T-helper 2 cell treated with Interferon-gamma antibody and Interleukin-4, amounts not matched to agents 5 μg/mL and 100 μg/mL, for 36 hours (primary cell): Measurements from ENCODE around the gene CCDC184.
"Not testable (repeated sequence)": the region's sequence is repeated elsewhere in the genome, so short reads cannot be mapped to it uniquely, and the experiment has no call there.

ENCODE experiments used
- DNase-seq: peaks from one replicate; pipeline ENCODE4 v3.0.0; 2021; ENCODE audit warnings: low spot score
- H3K27ac Mint-ChIP-seq: one replicate; pipeline ENCODE4 v1.8.0; 2021; ENCODE audit warnings: mild to moderate bottlenecking, mixed read lengths
- H3K27me3 Mint-ChIP-seq: one replicate; pipeline ENCODE4 v1.8.0; 2021; ENCODE audit warnings: low read depth, mixed read lengths
- H3K36me3 Mint-ChIP-seq: one replicate; pipeline ENCODE4 v1.8.0; 2021; ENCODE audit warnings: low read depth, mixed read lengths
- H3K4me1 Mint-ChIP-seq: one replicate; pipeline ENCODE4 v1.8.0; 2021; ENCODE audit warnings: low read depth, mixed read lengths
- H3K4me3 Mint-ChIP-seq: one replicate; pipeline ENCODE4 v1.8.0; 2022; ENCODE audit warnings: mild to moderate bottlenecking, moderate library complexity, mixed read lengths
- H3K9me3 Mint-ChIP-seq: one replicate; pipeline ENCODE4 v1.8.0; 2021; ENCODE audit warnings: mixed read lengths

CCDC184 gene

DNA sequence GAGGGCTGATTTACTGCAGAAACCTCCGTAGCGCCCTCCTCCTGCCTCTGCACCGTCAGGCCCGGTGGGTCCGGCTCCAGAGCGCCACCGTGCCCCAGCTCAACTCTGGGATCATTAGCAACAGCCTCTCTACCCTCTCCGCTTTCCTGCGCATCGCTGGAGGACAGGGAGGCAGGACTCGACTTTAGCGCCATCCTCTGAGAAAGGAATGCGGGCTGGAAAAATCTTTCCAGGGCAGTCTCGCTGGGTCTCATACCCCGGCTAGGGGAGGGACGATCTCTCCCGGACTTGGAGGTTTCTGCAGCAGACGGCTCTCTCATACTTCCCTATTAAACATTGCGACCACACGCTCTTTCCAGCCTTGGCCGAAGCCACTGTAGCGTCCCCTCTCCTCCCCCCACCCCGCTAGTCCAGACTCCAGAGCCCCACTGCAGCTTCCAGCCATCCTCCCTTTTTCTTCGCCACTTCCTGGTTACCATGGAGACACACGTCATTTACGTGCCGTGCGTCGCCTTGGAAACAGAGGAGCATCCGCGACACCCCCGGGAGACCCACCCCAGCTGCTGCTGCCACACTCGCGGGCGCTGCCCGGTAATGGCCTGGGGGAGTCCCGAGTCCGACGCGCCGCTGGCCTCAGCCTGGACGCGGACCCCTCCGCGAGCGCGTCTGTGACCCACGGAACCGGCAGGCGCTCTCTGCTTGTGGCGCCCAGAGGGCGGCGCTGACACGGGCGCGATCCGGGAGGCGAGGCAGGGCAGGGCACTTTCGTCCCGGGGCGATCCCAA lies at the start of gene CCDC184:
Gene CCDC184, plus strand, starts transcription at position 554 of the 785 bp plus-strand sequence. CDS start 479 bp downstream, outside the sequence.
- DNase-seq, result peak; percentile 67
- H3K9me3 Mint-ChIP-seq, result no peaks in the 10 kb centered on the region
- H3K27ac Mint-ChIP-seq, result peak within 1 kb of the TSS; percentile 65
- H3K4me3 Mint-ChIP-seq, result peak within 1 kb of the TSS; percentile 91
- peaks cover 62% of the 10 kb centered on the region for H3K27me3 Mint-ChIP-seq
- no peaks in the 10 kb centered on the region for H3K36me3 Mint-ChIP-seq
- H3K4me1 Mint-ChIP-seq, result peaks cover 12% of the 10 kb centered on the region

DNA sequence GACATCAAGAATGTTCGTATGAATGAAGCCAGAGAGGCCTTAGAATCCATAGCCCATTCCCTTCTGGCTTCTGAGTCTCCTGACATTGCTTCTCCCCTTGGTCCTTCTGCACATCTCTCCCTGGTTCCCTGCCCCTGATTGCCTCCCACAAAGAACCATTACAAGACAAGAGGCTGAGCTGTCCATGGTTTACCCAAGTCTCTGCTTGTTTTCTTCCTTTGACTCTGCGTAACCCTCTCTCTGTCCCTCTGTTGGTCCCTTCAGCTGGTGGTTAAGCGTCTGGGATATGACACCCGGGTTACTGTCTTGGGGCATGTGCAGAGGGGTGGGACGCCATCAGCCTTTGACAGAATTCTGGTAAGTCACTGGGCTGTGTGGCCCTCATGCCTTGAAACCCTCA lies 48.4 kb upstream of the CCDC184 start:
- Mint-ChIP-seq H3K36me3 (peaks cover 2% of the 10 kb centered on the region), H3K9me3 (no peaks in the 10 kb centered on the region), H3K4me3 (no peak overlapping the region), H3K27ac (no peak overlapping the region), H3K27me3 (no peaks in the 10 kb centered on the region), H3K4me1 (no peaks in the 10 kb centered on the region)
- no peak for DNase-seq

DNA sequence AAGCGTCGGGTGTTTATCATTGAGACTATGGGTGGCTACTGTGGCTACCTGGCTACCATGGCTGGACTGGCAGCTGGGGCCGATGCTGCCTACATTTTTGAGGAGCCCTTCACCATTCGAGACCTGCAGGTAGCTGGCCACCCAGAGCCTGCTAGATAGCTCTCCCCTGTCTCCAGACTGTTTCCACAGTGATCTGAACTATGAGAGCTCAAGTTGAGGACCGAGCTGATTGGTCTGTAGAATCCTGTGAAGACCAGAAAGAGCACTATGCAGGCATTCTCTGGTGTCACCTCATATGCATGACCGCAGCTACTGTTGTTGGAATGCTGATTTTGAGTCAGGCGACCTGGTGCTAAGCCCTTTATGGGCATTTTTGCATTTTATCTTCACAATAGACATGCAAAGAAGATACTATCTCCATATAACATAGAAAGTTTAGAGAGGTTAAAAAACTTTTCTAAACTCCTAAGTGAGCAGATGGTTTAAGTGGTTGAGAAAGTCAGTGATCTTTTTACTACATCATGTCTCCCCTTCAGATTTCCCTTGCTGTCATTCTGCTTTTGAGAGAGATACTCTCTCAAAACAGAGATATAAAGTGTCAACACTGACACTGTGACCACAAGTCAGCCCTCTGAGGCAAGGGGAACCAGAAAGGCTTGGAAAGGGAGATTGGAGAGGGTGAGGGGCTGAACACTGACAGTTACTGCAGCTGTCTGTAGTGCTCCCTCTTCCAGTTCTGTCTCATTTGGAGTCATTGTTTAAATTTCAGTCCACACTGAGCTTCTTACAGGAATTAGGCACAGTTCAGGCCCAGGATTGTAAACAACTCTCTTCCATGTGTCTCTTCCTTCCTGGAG lies 40.4 kb upstream of the CCDC184 start:
- DNase-seq, result no peak
- no peaks in the 10 kb centered on the region for H3K9me3 Mint-ChIP-seq
- no peak overlapping the region for H3K4me3 Mint-ChIP-seq
- H3K4me1 Mint-ChIP-seq, result no peaks in the 10 kb centered on the region
- H3K36me3 Mint-ChIP-seq, result peaks cover 23% of the 10 kb centered on the region
- no peaks in the 10 kb centered on the region for H3K27me3 Mint-ChIP-seq
- H3K27ac Mint-ChIP-seq, result no peak overlapping the region

- H3K4me1 Mint-ChIP-seq, result peaks cover under 1% of the 10 kb centered on the region
- H3K4me3 Mint-ChIP-seq, result no peak overlapping the region
- no peaks in the 10 kb centered on the region for H3K9me3 Mint-ChIP-seq
- no peaks in the 10 kb centered on the region for H3K27me3 Mint-ChIP-seq
- no peak for DNase-seq
- H3K36me3 Mint-ChIP-seq, result peaks cover 27% of the 10 kb centered on the region
- H3K27ac Mint-ChIP-seq, result no peak overlapping the region
These were observed 39.5 kb upstream of the CCDC184 start for GRCh38 chr12:48143898-48144297.

GRCh38 chr12:48145981-48146380 lies 37.5 kb upstream of the CCDC184 start:
- Mint-ChIP-seq H3K27ac (no peak overlapping the region), H3K36me3 (peaks cover 45% of the 10 kb centered on the region), H3K27me3 (no peaks in the 10 kb centered on the region)

GRCh38 chr12:48151103-48151771 lies 32.2 kb upstream of the CCDC184 start:
- Mint-ChIP-seq H3K27ac (no peak overlapping the region), H3K36me3 (peaks cover 42% of the 10 kb centered on the region)

More at GRCh38 chr12:48145981-48146380, 37.5 kb upstream of the CCDC184 start:
- Mint-ChIP-seq H3K4me1 (peaks cover 6% of the 10 kb centered on the region), H3K4me3 (no peak overlapping the region), H3K9me3 (no peaks in the 10 kb centered on the region)
- no peak for DNase-seq

GRCh38 chr12:48155786-48156185 lies 27.7 kb upstream of the CCDC184 start:
- H3K9me3 Mint-ChIP-seq, H3K27me3 Mint-ChIP-seq, H3K27ac Mint-ChIP-seq, DNase-seq: not testable (repeated sequence)
- H3K4me3 Mint-ChIP-seq, result peak overlapping the region; percentile 97
- H3K4me1 Mint-ChIP-seq, result peaks cover 27% of the 10 kb centered on the region
- H3K36me3 Mint-ChIP-seq, result peaks cover 17% of the 10 kb centered on the region

More at GRCh38 chr12:48151103-48151771, 32.2 kb upstream of the CCDC184 start:
- DNase-seq, result no peak
- Mint-ChIP-seq H3K27me3 (no peaks in the 10 kb centered on the region), H3K9me3 (no peaks in the 10 kb centered on the region), H3K4me3 (no peak overlapping the region), H3K4me1 (peaks cover 16% of the 10 kb centered on the region)

GRCh38 chr12:48156652-48157017 lies 26.8 kb upstream of the CCDC184 start:
- DNase-seq, result no peak
- Mint-ChIP-seq H3K36me3 (peaks cover 13% of the 10 kb centered on the region), H3K4me1 (peaks cover 26% of the 10 kb centered on the region), H3K9me3 (no peaks in the 10 kb centered on the region), H3K27ac (peak overlapping the region; percentile 97), H3K27me3 (peaks cover under 1% of the 10 kb centered on the region), H3K4me3 (peak overlapping the region; percentile 97)

- Mint-ChIP-seq H3K27me3 (peaks cover 3% of the 10 kb centered on the region), H3K4me1 (peaks cover 26% of the 10 kb centered on the region), H3K4me3 (peak within 1 kb of the TSS; percentile 97), H3K36me3 (peaks cover 9% of the 10 kb centered on the region), H3K9me3 (no peaks in the 10 kb centered on the region), H3K27ac (peak within 1 kb of the TSS; percentile 97)
- peak; percentile 99 for DNase-seq
These were observed 26.2 kb upstream of the CCDC184 start, which contains the start of gene ASB8 for GRCh38 chr12:48157018-48157888. ASB8 (minus strand) TSS chr12:48157515; CDS start chr12:48153496, 4,019 bp downstream.

DNA sequence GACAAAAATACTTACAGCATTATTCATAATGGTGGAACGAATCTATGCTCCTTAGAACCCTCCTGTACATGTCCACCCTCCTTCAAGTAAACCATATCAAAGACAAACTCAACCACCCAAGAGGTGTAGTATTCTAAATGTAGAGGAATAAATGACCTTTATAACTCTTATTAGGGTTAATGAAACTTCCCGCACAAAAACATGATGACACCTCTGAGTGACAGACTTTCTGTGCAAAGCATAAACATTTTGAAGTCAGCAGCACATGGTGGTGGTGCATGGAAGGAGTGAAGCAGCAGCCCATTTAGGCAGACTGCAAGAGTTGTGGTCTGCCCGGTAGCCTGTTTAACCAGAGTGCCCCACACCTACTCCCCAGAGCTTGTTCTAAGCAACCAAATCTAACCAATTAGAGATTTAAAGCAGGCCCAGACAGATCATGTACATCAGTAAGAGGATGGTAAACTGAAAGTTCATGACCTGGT lies 25.5 kb upstream of the CCDC184 start:
- peak overlapping the region; percentile 97 for H3K27ac Mint-ChIP-seq
- peaks cover 4% of the 10 kb centered on the region for H3K27me3 Mint-ChIP-seq
- H3K36me3 Mint-ChIP-seq, result peaks cover 8% of the 10 kb centered on the region
- H3K9me3 Mint-ChIP-seq, result no peaks in the 10 kb centered on the region
- H3K4me1 Mint-ChIP-seq, result peaks cover 23% of the 10 kb centered on the region
- no peak for DNase-seq
- H3K4me3 Mint-ChIP-seq, result peak overlapping the region; percentile 97

DNA sequence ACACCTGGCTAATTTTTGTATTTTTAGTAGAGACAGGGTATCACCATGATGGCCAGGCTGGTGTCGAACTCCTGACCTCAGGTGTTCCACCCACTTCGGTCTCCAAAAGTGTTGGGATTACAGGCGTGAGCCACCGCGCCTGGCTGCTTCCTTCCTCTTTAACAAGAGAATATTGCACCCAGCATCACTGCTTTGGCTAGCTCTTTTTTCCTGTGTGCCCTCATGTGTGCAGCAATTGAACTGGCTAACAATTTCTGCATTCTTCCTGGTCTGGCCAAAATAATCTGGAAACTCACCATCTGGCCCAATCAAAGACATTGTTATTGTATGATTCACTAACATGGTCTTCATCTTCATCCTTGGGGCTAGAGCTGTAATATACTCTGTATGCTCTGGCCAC lies 23.4 kb upstream of the CCDC184 start:
- no peak for DNase-seq
- Mint-ChIP-seq H3K27me3 (peaks cover 13% of the 10 kb centered on the region), H3K36me3 (no peaks in the 10 kb centered on the region), H3K4me1 (peaks cover 18% of the 10 kb centered on the region), H3K27ac (no peak overlapping the region), H3K9me3 (no peaks in the 10 kb centered on the region), H3K4me3 (no peak overlapping the region)

DNA sequence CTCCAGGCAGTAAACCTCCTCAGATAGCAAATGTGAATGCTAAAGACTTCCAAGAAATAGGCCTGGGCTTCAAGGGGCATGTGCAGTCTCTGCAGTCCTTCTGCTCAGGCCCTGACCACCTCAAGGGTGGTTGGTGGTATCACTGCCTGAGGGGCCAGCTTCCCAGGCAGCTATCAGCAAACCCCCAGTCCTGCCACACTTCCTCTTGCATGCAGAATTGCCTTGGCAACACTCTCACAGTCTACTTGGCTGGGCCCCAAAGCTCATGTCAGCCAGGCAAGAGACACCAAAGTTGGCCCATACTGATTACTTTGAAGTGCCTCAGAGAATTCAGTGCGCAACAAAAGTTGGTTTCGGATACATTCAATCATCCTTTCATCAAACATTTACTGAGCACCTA lies 22.6 kb upstream of the CCDC184 start:
- no peak for DNase-seq
- no peaks in the 10 kb centered on the region for H3K36me3 Mint-ChIP-seq
- H3K27me3 Mint-ChIP-seq, result peaks cover 17% of the 10 kb centered on the region
- no peak overlapping the region for H3K27ac Mint-ChIP-seq
- H3K4me1 Mint-ChIP-seq, result peaks cover 20% of the 10 kb centered on the region
- H3K4me3 Mint-ChIP-seq, result no peak overlapping the region
- H3K9me3 Mint-ChIP-seq, result no peaks in the 10 kb centered on the region
